HepG2 (cell line): ENCODE measurements around the gene STX5.

Experiments used
- GTF2F1 ChIP-seq: fragments of 150-350 bp; IDR thresholded peaks from 2 replicates; pipeline ENCODE4 v1.6.1; 2014; ENCODE audit warnings: low read length
- HDAC2 ChIP-seq: sonication (generic); formaldehyde crosslinking; IDR thresholded peaks from 2 replicates; pipeline ENCODE4 v1.4.0; 2020; ENCODE audit warnings: missing genetic modification reagents
- KAT2B ChIP-seq: fragments of 150-350 bp; IDR thresholded peaks from 2 replicates; pipeline ENCODE4 v1.6.1; 2014; ENCODE audit warnings: low read depth, low read length, borderline replicate concordance
- MAX ChIP-seq: IDR thresholded peaks from 2 replicates; pipeline ENCODE4 v1.6.1; 2012; ENCODE audit warnings: inconsistent platforms
- PLSCR1 ChIP-seq: sonication (generic); formaldehyde crosslinking; IDR thresholded peaks from 2 replicates; pipeline ENCODE4 v1.5.0; 2020; ENCODE audit warnings: missing genetic modification reagents, mild to moderate bottlenecking, borderline replicate concordance
- POLR2A ChIP-seq, 2 experiments: IDR thresholded peaks; 2 replicates each; pipeline ENCODE4 v1.6.1; 2011; ENCODE audit warnings: low read depth in 2 of 2, low read length in 2 of 2, mild to moderate bottlenecking in 1 of 2, moderate library complexity in 1 of 2; ENCODE audit not compliant: insufficient read depth in 1 of 2
- SNAI1 ChIP-seq: sonication (generic); formaldehyde crosslinking; IDR thresholded peaks from 2 replicates; pipeline ENCODE4 v1.5.0; 2020; ENCODE audit warnings: mild to moderate bottlenecking, missing genetic modification reagents, borderline replicate concordance
- SNAPC2 ChIP-seq: sonication (generic); formaldehyde crosslinking; IDR thresholded peaks from 2 replicates; pipeline ENCODE4 v1.8.1; 2022; ENCODE audit warnings: mild to moderate bottlenecking, missing genetic modification reagents
- TERF1 ChIP-seq: sonication (generic); formaldehyde crosslinking; IDR thresholded peaks from 2 replicates; pipeline ENCODE4 v1.8.0; 2022; ENCODE audit warnings: mild to moderate bottlenecking, missing genetic modification reagents, moderate library complexity
- ZNF512 ChIP-seq: sonication (generic); formaldehyde crosslinking; IDR thresholded peaks from 2 replicates; pipeline ENCODE4 v1.4.0; 2020; ENCODE audit warnings: mild to moderate bottlenecking, missing genetic modification reagents

- no peak for TF ChIP-seq KAT2B
- no peak; the same call in 1 of the 2 replicates for TF ChIP-seq SNAI1 (CRISPR knock-in tag)
- no peak for TF ChIP-seq SNAPC2
- TF ChIP-seq PLSCR1 = no peak
- TF ChIP-seq TERF1 (CRISPR knock-in tag) = no peak
- TF ChIP-seq GTF2F1 = peak; percentile 95
- TF ChIP-seq ZNF512 = no peak
- peak; percentile 73 for TF ChIP-seq MAX
- TF ChIP-seq HDAC2 (CRISPR knock-in tag) = peak; percentile 50; the same call in 1 of the 2 replicates
- peak; percentile 100 for TF ChIP-seq POLR2A (IDR thresholded peaks at IDR 0.05; ENCODE audit: insufficient read depth in 1 of 2, low read depth in 2 of 2, low read length in 2 of 2)
Measured at GRCh38 chr11:62805076-62805892, 26.6 kb downstream of the STX5 start, which contains the start of gene NXF1.
